Mammary epithelial cell (primary cell): ENCODE results near the gene NPBWR2.

ENCODE experiments used
- EZH2 ChIP-seq: IDR thresholded peaks from 2 replicates; pipeline ENCODE4 v1.6.1; 2012; ENCODE audit warnings: low read length, inconsistent platforms, borderline replicate concordance
- TF ChIP-seq, protein P1 (sequence below), 2 donors: IDR thresholded peaks in 1 of 2; conservative IDR thresholded peaks in 1 of 2; 2 replicates each; pipeline ENCODE4 v1.5.1; 2011 to 2012; ENCODE audit warnings: inconsistent platforms in 2 of 2, low read length in 2 of 2, mild to moderate bottlenecking in 2 of 2, control low read depth in 1 of 2, low read depth in 1 of 2; ENCODE audit not compliant: insufficient read depth in 1 of 2; ENCODE audit errors: extremely low read depth in 1 of 2

DNA sequence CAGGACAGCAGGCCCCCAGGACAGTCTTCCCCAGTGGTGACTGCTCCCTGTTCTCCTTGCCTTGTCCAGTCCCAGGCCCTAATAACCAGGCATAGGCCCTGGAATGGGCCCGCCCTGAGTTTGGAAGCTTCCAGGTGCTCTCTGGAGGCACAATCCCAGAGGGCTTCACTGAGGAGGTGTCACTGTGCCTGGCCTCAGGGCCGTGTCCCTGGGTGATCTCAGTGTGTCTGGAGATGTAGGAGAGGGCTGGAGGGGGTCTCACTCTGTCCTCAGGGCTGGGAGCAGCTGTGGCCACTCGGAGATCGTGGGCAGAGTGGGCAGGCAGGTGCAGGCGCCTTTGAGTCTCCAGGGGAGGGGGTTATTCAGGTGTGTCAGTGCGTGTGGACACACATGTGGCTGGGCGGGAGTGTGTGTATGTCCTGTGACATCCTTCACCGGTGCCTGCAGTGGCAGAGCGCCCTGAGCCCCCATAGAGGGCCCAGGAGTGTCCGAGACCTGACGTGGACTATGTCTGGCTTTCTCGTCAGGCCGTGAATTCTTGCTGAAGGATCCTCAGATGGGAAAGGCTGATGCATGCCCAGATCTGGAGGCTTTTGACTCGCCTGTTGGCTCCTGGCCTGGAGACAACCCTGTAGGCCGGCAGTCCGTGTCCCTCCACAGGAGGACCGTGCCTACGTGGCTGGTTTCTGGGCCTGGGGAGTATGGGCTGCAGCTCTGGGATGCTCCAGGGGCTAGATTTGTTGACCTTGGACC lies 5.5 kb upstream of the NPBWR2 start:
- TF ChIP-seq, protein P1, sequence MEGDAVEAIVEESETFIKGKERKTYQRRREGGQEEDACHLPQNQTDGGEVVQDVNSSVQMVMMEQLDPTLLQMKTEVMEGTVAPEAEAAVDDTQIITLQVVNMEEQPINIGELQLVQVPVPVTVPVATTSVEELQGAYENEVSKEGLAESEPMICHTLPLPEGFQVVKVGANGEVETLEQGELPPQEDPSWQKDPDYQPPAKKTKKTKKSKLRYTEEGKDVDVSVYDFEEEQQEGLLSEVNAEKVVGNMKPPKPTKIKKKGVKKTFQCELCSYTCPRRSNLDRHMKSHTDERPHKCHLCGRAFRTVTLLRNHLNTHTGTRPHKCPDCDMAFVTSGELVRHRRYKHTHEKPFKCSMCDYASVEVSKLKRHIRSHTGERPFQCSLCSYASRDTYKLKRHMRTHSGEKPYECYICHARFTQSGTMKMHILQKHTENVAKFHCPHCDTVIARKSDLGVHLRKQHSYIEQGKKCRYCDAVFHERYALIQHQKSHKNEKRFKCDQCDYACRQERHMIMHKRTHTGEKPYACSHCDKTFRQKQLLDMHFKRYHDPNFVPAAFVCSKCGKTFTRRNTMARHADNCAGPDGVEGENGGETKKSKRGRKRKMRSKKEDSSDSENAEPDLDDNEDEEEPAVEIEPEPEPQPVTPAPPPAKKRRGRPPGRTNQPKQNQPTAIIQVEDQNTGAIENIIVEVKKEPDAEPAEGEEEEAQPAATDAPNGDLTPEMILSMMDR (conservative IDR thresholded peaks at IDR 0.05 in 1 of 2, IDR thresholded peaks at IDR 0.05 in 1 of 2; ENCODE audit: extremely low read depth in 1 of 2, insufficient read depth in 1 of 2, low read depth in 1 of 2, low read length in 2 of 2), result no peak
- TF ChIP-seq EZH2, result no peak
